Activated effector memory CD4-positive, alpha-beta T cell treated with Interleukin-2 at 50 U/mL for 16 hours (primary cell): ENCODE measurements around the gene IP6K3.

ENCODE experiments used
- DNase-seq: peaks from one replicate; pipeline ENCODE4 v3.0.0-alpha.2; 2020

IP6K3 gene

GRCh38 chr6:33758815-33759216 is 12.1 kb upstream of the IP6K3 start:
- DNase-seq = no peak

- no peak for DNase-seq
Measured at GRCh38 chr6:33757906-33758305, 11.2 kb upstream of the IP6K3 start.

- no peak for DNase-seq
Measured at GRCh38 chr6:33757113-33757512, 10.4 kb upstream of the IP6K3 start.

- DNase-seq = no peak
Measured at GRCh38 chr6:33756211-33756954, 9.7 kb upstream of the IP6K3 start.

- DNase-seq = no peak
Measured at GRCh38 chr6:33755070-33755869, 8.6 kb upstream of the IP6K3 start.

GRCh38 chr6:33754222-33754621 is 7.5 kb upstream of the IP6K3 start:
- DNase-seq = no peak

GRCh38 chr6:33752646-33753015 is 5.9 kb upstream of the IP6K3 start:
- DNase-seq = no peak

- no peak for DNase-seq
Measured at GRCh38 chr6:33751771-33752645, 5.3 kb upstream of the IP6K3 start.

GRCh38 chr6:33750244-33750991 is 3.7 kb upstream of the IP6K3 start:
- no peak for DNase-seq

- DNase-seq = no peak
Measured at GRCh38 chr6:33749401-33749800, 2.7 kb upstream of the IP6K3 start.

GRCh38 chr6:33748841-33749240 is 2.1 kb upstream of the IP6K3 start:
- no peak for DNase-seq

- DNase-seq = no peak
Measured at GRCh38 chr6:33747823-33748222, 1.1 kb upstream of the IP6K3 start.

- DNase-seq = no peak
Measured at GRCh38 chr6:33746036-33746600, 587 bp downstream of the IP6K3 start.

GRCh38 chr6:33745548-33745947 is 1.2 kb downstream of the IP6K3 start:
- no peak for DNase-seq

- DNase-seq = no peak
Measured at GRCh38 chr6:33744895-33745546, 1.7 kb downstream of the IP6K3 start.

- peak; percentile 54 for DNase-seq
Measured at GRCh38 chr6:33744001-33744848, 2.5 kb downstream of the IP6K3 start.

- DNase-seq = no peak
Measured at GRCh38 chr6:33742837-33743236, 3.9 kb downstream of the IP6K3 start.

- DNase-seq = no peak
Measured at GRCh38 chr6:33742092-33742491, 4.6 kb downstream of the IP6K3 start.

- no peak for DNase-seq
Measured at GRCh38 chr6:33740794-33741193, 5.9 kb downstream of the IP6K3 start.

- no peak for DNase-seq
Measured at GRCh38 chr6:33740204-33740608, 6.5 kb downstream of the IP6K3 start.

- no peak for DNase-seq
Measured at GRCh38 chr6:33739571-33739970, 7.1 kb downstream of the IP6K3 start.
